Measurements from ENCODE around the gene OSBPL3.

OSBPL3 gene

DNA sequence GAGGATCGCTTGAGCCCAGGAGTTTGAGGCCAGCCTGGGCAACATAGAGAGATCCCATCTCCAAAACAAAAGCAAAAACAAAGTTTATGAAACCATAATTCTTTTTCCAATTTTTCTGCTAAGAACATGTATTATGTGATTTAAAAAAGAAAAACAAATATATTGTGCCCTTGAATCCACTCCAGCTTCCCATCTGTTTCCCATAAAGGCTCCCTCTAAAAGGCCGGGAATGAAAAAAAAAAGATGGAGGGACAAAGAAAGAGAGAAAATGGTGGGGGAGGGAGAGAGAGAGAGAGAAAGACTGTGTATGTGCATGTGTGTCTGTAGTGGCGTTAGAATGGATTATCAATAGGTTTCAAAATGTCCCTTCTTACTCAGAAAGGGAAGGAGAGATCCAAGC is 202.2 kb downstream of the OSBPL3 start:
- in situ Hi-C loops (cut with MboI; ENCODE audit: low sequenced_read_pairs) = no loop called here

DNA sequence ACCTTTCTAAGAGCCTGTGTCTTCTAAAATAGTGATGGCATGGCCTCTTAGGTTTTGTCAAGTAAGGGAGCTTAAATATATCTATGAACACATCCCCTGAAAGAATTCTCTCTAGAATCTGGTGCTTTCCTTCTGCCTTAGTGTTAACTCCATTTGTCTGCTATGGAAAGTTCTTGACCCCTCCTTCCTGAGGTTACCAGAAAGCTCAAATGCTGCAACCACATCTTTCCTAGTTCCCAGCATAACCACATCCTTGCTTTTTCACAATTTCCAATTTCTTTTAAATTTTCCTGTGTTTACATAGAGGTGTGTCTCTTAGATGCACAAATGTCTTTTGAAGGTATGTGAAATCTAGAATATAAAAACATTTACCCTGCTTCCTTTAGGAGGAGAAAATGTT is 206.3 kb downstream of the OSBPL3 start:
- in situ Hi-C loops (cut with MboI; ENCODE audit: low sequenced_read_pairs) = no loop called here

DNA sequence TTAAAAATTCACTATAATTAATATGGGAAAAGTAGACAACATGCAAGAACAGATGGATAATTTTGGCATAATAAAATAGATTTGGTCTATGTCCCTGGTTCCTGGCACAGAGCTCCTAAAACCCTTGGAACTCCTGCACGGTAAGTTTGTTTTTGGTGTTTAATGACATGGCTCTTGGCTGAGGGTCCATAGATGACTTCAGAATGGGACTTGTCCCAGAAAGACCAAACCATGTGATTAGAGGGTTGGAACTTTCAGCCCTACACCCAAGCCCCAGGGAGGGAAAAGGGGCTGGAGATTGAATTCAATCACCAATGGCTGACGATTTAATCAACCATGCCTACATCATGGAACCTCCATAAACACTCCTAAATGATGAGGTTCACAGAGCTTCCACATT is 210.1 kb downstream of the OSBPL3 start:
- in situ Hi-C loops (cut with MboI; ENCODE audit: low sequenced_read_pairs) = no loop called here

DNA sequence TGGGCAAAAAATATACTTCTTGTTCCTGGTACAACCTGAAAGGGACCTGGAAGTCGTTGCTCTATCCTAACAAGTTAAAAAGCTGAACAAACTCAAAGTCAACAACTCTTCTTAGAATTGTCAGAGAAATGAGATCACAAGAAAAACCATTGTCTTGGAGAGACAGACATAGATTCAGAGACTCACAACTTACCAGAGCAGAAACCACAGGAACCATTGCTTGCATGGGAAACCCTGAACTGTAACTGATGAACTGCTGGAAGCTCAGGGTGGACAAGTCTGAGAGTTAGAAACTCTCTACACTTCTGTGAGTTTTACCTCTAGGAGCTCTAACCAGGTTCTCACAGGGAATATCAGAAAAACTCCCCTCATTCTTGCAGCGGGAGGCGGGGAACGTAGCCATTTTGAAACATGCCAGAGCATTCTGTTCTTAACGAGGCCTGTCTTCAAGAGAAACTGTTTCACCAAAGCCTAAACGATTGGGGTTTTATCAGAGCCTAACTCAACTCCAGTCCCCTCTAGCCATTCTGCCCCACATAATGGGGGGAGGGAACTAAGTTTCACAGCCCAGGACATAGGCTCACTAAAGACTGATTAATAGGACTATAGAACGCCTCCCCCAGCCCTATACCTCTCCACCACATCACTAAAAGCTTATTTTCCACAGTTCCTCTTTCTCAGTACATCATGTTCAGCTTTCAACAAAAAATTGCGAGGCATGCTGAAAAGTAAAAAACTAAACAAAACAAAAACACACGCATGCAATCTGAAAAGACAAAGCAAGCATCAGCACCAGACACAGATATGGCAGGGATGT is 210.8 kb downstream of the OSBPL3 start:
- in situ Hi-C loops (cut with MboI; ENCODE audit: low sequenced_read_pairs) = no loop called here

DNA sequence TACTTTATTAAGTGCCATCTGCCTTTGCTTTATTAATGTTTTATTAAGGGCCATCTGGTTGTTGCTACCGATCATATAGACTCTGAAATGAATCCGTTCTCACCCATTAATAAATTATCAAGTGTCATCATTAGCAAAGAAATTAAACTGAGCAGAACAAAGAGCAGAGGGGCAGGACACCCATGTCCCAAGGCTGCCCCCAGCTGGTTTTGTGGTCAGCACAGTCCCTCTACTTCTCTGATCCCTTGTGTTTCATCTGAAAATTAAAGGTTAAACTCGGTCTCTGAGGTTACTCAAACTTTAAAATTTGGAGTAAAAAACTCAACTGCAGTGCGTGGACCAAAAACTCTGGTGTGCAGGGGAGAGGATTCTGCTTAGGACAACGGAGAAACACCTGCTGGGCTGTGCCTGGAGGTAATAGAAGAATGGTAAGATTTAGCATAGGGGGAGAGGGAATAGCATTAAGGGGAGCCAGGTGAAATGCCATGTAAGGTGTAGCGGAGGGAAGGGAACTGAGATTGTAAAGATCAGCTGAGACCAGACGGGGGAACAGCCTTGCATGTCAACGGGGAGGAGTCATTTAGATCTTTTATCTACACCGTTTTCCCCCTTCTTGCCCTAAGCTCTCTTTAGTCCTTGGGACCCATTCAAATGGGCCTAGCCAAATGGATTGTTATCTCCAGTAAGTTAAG is 212.0 kb downstream of the OSBPL3 start:
- in situ Hi-C loops (cut with MboI; ENCODE audit: low sequenced_read_pairs) = no loop called here

GRCh38 chr7:24764972-24765744 is 214.8 kb downstream of the OSBPL3 start:
- in situ Hi-C loops (cut with MboI; ENCODE audit: low sequenced_read_pairs) = no loop called here

- in situ Hi-C loops (cut with MboI; ENCODE audit: low sequenced_read_pairs) = no loop called here
Observed at GRCh38 chr7:24764011-24764410, 216.0 kb downstream of the OSBPL3 start.

DNA sequence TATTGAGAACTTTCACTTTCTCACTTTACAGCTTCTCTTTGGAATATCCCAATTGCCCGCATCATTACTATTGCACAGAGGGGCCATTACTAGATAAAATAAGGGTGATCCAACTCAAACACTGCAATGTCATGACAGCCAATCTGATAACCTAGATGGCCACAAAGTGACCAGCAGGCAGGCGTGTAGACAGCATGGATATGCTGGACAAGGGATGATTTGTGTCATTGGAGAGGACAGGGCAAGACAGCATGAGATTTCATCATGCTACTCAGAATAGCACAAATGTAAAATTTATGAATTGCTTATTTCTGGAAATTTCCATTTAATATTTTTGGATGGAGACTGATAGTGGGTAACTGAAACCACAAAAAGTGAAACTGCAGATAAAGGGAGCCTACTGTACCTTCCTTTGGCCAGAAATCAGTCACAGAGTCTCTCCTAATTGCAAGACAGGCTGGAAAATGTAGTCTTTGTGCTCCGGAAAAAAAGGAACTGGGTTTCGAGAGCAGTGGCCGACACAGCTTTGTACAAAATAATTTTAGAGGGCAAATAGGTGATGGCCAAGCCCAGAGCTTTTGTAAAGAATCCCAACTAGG is 216.6 kb downstream of the OSBPL3 start:
- in situ Hi-C loops (cut with MboI; ENCODE audit: low sequenced_read_pairs) = no loop called here

- in situ Hi-C loops (cut with MboI; ENCODE audit: low sequenced_read_pairs) = no loop called here
Observed at GRCh38 chr7:24762771-24763170, 217.2 kb downstream of the OSBPL3 start.

DNA sequence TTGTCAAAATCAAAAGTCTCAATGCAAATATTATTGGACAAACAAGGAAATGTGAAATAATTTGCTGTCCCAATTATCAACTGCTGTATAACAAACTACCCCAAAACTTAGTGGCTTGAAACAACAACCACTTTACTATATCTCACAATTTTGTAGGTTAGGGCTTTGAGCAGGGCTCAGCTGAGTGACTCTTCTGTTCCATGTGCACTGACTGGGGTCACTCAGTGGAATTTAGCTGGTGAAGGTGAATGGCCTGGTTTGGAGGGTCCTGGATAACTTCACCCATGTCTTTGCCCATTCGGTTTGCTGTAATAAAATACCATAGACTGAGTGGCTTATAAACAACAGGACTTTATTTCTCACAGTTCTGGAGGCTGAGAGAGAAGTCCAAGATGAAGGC is 219.0 kb downstream of the OSBPL3 start:
- in situ Hi-C loops (cut with MboI; ENCODE audit: low sequenced_read_pairs) = no loop called here

GRCh38 chr7:24757353-24758275 is 222.4 kb downstream of the OSBPL3 start, which contains the start of gene GSDME:
Gene GSDME (minus strand): TSS chr7:24757464. CDS start chr7:24749774, 7,690 bp downstream.
- in situ Hi-C loops (cut with MboI; ENCODE audit: low sequenced_read_pairs) = no loop called here

DNA sequence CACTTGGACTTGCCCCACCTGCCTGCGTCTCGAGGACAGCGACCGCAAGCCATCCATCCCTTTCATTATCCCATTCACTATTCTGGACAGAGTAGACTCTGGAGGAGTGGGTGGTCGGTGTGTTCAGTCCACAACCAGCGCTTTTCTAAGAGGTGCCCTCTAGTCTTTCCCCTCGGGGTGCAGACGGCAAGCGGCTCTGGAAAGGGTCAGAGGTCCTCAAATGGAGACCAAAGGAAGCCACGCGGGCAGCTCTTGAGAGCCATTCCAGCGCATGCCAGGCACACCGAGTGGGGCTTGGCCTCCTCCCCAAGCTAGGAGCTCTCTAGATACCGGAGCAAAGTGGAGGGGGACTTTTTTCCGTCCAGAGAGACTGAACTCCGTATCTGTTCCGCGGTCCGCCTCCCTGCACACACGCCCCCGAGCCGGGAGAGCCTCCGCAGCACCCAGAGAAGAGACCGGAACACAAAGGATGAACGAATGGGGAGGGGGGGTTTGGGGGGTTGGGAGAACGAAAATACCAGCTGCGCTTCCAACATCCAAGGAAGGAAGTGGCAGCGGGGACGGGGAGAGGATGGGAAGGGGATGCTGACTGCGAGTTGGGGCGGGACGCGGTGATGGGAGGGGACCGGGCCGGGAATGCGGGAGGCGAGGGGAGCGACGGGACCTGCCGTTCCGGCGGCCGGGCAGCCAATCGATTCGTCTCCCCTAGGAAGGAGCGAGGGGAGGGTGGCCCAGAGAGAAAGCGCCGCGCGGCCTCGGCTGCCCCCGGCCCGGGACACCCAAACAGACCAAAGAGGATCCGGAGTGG is 223.2 kb downstream of the OSBPL3 start:
- in situ Hi-C loops (cut with MboI; ENCODE audit: low sequenced_read_pairs) = no loop called here

DNA sequence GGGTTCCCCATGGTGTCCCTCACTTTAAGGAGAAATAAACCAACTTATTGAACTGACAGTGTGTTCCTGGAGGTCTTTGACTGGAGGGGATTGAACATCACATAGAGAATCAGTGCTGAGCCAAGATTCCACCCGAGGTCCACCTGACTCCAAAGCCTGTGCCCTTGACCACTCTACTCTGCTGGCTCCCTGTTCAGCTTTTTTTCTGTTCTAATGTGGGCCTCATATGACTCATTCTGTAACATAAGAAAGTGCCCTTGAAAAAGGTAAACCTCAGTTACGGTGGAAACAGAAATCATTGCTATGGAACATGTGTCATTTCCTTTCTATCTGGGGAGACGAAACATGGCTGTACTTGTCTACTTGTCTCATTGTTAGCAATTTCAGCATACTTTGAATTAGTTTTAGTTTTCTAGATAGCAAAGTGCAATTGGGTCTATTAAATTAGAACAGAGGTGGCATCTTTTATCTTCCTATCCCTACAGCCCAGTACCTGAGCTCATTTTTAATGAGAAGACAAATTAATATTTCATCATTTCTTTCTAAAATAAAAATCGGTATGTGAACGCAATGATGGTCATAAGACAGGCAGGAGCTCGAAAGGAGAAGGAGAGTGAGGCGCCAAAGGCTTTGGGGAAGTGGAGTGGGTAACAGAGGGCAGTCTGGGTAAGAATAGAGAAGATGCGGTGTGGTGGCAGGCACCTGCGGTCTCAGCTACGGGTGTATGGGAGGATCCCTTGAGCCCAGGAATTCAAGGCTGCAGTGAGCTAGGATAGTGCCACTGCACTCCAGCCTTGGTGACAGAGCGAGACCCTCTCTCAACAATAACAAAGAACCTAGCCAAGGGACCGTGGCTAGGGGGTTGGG is 224.2 kb downstream of the OSBPL3 start:
- in situ Hi-C loops (cut with MboI; ENCODE audit: low sequenced_read_pairs) = no loop called here

GRCh38 chr7:24754906-24755506 is 225.0 kb downstream of the OSBPL3 start:
- in situ Hi-C loops (cut with MboI; ENCODE audit: low sequenced_read_pairs) = no loop called here

DNA sequence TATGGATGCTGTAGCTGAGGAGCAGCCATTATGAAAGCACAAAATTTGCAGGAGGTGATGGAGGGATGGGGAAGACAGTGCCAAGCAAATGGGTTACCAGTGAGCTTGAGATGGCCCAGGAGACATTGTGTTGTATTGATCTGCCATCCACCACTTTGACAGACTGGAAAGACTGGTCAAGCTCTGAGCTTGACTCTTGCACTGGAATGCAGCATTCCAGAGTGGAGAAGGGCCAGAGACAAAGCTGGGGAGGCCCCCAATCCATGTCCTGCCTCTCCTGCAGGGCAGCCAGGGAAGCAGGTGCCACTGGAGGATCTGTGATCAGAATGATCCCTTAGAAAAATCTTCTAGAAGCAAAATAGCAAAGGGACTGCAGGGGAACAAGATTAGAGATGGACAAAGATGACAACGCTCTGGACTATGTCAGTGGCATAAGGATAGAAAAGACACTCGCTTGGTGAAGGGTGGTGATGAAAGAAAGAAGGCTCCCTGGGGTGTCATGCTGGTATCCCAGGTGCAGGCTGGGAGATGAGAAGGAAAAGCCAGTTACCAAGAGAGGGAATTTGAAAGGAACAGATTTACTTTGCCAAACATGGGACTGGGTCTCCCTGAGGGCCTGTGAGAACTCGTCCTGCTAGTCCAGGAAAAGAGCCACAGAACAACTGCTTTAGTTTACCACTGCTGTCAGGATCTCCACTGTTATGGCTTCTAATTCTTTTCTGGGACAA is 227.7 kb downstream of the OSBPL3 start:
- in situ Hi-C loops (cut with MboI; ENCODE audit: low sequenced_read_pairs) = no loop called here

GRCh38 chr7:24751484-24751883 is 228.5 kb downstream of the OSBPL3 start:
- in situ Hi-C loops (cut with MboI; ENCODE audit: low sequenced_read_pairs) = no loop called here

DNA sequence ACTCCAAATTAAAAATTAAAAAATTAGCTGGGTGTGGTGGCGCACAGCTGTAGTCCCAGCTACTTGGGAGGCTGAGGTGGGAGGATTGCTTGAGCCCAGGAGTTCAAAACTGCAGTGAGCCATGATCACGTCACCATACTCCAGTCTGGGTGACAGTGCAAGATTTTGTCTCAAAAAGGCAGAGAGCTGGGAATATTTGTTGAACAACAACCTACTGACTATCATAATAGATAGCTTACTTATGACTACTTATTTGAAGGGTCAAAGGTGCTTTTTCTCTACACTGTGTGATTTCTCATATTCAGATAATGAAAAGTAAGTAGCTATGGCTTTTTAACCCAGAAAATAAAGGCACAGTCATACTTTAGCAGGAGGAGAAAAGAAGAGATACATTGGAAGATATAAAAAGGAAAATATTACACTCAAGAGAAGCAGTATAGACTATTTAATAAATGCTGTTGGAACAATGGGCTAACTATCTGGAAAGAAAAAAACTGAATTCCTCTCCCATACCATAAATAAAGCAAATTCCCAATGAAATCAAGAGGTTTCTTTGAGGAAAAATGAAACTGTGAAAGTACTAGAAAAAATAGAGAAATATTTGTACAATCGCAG is 229.4 kb downstream of the OSBPL3 start:
- in situ Hi-C loops (cut with MboI; ENCODE audit: low sequenced_read_pairs) = no loop called here

Data from HL-60/S4 treated with retinoic acid at 250 ng/mL for 4 days and 3 days (cell line).